Hematopoietic multipotent progenitor cell treated with erythropoietin and hydrocortisone succinate and interleukin-3 and kit ligand, for 4 days (in vitro differentiated cells): ENCODE results near the gene SPOCK1.
"Not testable (repeated sequence)": the region's sequence is repeated elsewhere in the genome, so short reads cannot be mapped to it uniquely, and the experiment has no call there.

Source experiments
- DNase-seq: peaks from one replicate; pipeline ENCODE4 v3.0.0-alpha.2; 2015

SPOCK1 gene

DNA sequence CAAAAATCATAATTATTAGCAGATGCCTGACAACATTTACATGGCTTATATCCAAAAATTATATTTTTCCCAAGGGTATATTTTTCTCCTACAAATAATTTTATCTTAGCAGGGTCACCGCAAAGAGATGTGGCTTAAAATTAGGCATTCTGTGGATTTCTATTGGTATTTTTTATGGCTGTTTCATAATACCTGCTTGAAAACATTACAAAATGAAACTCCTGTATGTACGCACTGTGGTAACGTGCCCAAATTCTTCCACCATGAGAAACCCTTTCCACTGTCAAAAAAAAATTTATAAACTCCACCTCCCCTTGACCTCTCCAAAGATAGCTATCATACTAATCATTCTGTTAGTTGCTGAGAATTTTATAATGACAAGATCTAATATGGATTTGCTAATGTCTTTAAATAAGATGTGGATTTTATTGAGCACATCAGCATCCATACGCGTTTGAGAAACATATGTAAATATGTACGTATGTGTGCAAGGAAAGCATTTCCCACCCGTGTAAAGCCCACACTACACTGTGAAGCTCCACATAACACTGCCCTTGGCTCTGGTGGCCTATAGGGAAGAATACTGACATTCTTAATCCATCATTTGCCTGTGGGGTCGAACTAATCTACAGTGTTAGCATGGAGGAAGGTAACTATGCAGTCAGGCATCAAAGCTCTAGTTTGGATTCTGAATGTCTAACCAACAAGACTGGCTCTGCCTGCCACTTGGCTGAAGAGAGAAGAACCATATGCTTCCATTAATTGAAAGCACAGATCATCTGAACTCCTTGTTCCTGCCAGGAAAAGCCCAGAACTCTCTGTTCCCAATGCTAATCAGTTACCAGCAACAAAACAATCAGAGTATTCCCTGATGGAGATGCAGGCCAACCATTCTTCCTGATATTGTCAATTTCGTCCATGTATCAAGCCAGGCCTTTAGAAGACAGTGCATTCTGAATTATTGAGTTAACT, 244.7 kb downstream of the SPOCK1 start:
- DNase-seq = no peak

- no peak for DNase-seq
Measured at GRCh38 chr5:137252512-137252911, 246.6 kb downstream of the SPOCK1 start.

- DNase-seq = no peak
Measured at GRCh38 chr5:137250421-137250820, 248.7 kb downstream of the SPOCK1 start.

GRCh38 chr5:137248527-137248926, 250.6 kb downstream of the SPOCK1 start:
- DNase-seq = no peak

GRCh38 chr5:137245438-137245837, 253.7 kb downstream of the SPOCK1 start:
- no peak for DNase-seq

GRCh38 chr5:137240285-137240684, 258.8 kb downstream of the SPOCK1 start:
- no peak for DNase-seq

DNA sequence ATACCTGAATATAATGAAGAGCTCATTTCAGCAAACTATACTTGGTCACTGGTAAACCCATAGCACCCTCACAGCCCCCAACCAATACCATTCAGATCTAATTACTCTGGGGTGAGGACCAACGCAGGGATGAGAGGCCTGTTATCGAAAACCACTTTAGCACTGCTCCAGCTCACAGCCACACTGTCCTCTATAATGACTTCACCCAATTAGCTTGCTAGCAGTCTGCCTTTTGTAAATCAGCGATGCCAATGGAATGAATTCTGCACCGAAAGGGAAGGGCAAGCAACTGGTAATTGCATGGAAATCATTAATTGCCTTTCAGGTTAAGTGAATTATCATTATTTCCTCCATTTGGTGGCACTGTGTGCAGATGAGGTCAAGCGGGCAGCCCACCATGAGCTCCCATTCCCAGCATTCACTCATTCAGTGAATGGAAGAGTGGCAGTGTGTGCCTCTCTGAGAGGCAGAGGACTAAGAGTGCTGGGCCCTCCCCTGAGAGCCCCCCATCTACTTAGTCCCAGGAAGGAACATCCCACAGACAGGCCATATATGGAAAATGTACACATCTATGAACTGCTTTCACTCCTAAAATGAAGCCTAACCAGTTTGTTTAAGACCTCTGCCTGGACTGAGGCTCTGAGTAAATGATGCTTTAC, 262.1 kb downstream of the SPOCK1 start:
- no peak for DNase-seq

GRCh38 chr5:137236252-137236651, 262.9 kb downstream of the SPOCK1 start:
- DNase-seq = no peak

DNA sequence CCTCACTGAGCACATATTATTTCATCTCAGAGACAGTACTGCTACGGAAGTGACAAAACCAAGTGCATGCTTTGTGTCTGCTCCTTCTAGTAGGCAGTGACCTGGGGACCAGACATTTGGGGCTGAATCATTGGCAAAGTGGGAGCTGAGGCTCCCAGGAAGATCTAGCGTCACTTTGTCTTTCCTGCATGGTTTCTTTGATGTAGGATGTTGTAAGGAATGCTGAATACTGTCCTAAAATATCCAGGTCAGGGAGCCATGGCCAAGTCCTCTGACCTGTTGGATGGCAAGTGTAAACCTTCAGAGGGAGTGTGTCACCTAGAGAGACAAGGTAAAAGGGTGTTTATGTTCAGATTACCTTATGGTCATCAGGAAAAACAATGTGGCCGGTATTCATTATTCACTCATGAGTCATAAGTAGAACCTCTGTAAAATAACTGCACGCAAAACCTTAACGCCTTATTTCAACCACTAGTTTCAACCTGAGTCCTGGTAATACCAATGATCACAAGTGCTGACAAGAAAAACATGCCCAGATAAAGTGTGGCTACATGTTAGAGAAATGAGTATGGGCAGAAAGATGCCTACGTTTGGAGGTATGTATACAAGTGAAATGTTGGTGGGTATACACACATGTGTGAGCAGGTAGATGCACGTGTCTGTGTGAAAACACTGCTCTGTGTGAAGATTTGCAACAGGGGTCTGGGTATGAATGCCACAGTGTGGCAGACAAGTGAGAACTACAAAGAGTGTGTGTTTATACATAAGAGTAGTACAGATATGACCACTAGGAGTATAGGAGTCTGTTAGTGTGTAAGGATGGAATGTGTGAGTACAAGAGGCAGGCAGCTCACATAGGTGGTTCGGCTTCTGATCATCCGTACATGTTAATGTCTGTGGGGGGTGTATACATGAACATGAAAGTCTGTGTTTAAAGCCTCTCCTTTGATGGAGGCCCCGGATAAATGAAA, 263.9 kb downstream of the SPOCK1 start:
- DNase-seq = no peak

DNA sequence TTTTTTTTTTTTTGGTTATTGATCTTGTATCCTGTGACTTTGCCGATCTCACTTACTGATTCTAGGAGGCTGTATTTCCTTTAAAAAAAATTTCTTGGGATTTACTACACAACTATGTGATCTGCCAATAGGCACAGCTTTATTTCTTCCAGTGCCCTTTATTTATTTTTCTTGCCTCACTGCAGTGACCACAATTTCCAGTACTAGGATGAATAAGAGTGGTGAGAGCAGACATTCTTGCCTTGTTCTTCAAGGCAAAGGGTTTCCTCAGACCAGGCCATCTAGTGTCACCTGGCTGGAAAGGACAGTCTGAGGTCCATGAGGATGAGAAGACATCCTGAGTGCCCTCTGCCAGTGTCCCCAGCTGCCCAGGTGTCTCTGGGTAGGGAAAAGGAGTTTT, 265.4 kb downstream of the SPOCK1 start:
- DNase-seq = no peak

DNA sequence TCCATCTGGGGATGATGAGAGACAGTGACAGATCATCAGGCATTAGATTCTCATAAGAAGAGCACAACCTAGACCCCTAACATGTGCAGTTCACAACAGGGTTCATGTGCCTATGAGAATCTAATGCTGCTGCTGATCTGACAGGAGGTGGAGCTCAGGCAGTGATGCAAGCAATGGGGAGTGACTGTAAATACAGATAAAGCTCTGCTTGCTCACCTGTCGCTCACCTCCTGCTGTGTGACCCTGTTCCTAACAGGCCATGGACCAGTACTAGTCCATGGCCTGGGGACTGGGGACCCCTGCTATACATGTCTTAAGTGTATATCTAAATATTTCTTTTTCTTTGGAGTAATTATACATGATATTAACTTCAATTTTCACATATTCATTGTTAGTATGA, 265.8 kb downstream of the SPOCK1 start:
- DNase-seq = not testable (repeated sequence)

- DNase-seq = no peak
Measured at GRCh38 chr5:137231540-137231939, 267.6 kb downstream of the SPOCK1 start.

DNA sequence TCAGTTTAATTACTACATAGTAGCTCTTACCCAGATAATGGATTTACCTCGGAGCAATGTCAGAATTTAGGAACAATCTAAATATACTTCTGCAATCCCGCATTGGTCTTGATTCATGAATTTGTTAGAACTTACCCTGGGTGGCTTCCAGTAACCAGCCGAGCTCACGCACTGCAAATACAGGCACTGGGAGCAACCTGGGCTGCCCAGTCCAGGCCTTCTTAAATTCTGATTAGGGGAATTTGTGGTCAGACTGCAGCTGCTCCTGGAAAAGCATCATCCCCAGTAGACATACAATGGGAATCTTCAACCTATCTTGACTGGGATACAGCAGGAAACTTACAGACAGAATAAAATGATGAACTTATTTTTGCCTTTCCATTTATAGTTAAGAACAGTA, 270.3 kb downstream of the SPOCK1 start:
- DNase-seq = no peak

DNA sequence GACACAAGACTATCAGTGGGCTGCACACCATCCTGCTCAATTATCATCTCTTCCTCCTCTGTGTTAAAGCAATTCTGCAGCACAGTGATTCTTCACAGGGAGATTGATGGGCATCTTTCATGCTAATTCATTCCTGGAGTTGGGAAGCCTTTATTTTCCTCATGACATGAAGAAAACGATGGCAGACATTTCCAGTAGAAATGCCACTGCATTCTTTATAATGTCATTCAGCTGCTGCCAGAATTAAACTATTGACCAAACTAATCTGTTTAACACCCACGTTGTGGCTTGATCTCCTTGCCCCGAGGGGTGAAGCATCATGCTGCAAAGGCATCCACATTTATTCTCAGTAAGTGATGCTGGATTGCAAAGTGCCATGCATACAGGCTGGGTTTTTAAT, 273.0 kb downstream of the SPOCK1 start:
- no peak for DNase-seq

- no peak for DNase-seq
Measured at GRCh38 chr5:137223324-137224295, 275.5 kb downstream of the SPOCK1 start.

DNA sequence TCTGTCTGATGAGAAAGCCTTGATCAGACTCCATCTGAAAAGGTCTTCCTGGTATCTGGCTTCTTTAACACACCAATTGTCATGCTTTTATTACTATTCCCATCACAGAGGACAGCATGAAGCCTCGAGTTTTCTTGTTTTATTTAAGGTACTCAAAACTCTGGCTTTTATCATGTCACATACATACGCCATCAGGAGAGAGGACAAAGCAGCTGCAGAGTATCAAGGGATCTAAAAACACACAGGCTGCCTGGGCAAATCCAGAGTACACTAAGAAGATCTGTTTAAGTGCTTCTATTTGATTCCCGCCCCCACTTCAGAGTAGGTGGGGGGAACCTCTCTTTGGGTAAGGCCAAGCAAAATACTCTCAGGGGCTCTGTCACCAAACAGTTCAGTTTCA, 277.2 kb downstream of the SPOCK1 start:
- DNase-seq = no peak

DNA sequence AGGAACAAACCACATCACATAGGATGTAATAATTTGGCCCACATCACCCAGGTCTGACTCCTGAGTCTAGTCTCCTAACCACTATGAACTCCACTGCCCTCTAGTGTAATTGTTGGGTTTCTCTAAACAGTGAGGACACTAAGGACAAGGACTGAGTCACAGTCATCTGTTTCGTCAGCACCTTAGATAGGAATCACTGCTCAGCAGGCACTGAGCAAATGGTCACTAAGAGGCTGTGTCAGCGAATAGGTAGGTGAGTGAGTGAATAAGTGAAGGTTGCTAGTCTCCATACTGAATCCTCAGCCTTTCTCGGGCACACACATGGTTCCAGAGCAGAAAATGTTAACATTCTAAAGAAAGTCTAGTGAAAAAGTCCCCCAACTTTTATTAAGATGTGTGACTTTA, 278.6 kb downstream of the SPOCK1 start:
- DNase-seq = peak; percentile 62

DNA sequence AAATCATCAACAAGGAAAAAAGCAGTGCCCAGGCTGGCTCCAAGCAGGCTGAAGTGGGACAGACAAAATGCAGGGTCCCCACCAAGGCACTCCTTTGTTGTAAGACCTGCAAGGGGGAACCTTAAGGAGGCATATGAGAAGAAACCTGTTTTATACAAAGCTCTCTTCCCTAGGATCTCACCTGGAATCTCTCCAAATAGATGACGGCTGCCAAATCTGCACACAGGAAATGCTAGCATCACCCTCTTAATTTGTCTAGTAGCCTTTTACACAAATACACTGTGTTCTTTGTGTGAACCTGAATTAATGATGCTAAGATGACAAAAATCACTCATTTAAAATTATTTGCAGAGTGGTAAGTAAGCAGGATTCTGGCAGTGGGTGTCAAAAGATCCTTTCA, 280.2 kb downstream of the SPOCK1 start:
- no peak for DNase-seq

DNA sequence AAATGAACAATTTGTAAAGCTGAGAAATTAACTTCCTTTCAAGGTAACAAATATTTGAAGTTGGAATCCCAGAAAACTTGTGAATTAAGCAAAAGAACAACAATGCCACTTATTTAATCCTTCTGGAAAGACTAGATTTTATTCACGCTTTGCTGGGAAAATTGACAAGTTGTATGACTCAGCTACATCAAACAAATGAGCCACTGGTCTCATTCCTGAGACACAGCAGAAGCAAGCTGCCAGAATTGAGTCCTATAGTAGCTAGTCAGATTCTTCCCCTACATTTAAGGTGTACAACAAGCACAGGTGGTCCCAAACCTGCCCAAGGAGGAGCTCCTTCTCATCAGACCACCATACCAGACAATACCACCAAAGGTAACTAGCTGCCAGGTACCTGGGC, 280.7 kb downstream of the SPOCK1 start:
- no peak for DNase-seq

DNA sequence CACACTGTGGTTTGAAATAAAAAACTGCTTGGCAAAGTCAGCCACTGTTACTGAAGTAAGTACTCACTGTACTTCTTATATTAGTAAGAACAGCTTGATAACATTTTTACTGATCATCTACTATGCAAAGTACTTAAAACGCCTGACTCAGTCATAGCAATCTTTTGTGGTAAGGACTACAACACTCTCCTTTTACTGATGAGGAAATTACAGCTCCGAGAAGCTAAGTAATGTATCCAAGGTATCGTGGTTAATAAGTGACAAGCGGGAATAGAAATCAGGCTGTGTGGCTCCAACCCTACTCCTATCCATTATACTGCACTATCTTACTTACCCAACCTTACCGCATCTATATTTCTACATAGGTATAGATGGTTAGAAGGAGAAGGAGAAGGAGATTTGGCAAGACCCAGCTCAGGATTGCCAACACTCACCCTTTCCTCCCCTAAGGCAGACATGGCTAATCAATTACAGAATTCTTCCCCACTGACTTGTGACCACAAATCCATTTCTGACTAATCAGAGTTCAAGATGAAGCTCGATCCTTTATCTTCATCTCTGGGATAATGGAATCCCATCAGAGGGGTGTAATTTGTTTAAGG, 281.4 kb downstream of the SPOCK1 start:
- no peak for DNase-seq

DNA sequence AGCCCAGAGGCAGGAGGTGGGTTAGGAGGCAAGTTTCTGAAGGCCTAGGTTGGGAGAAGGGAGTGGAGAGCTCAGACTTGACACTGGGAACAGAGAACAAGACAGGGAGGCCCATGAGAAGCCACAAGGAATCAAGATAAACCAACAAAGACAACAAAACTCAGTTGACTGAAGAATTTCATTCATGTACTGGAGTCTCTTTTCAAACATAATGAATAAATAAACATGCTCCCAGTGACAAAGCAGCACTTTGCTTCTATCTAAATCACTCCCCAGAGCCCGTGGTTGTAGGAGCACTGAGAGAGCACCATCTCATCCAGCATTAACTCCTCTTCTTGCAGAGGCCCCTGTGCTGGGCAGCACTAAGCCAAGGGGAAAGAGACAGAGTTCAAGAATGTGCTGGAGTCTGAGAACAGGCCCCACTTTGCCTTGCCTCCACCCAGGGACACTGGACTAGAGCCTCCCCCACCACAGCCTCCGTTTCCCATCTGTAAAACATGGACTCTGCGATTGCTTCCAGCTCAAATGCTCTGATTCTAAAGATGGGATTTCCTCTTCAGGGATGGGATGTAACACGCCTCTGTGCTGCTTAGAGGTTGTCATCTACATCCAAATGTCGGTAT, 282.0 kb downstream of the SPOCK1 start:
- no peak for DNase-seq
